Transverse colon (tissue), 4 donors: ENCODE data around the gene APOBEC2. TPM values are rescaled to one million over a fixed set of nuclear protein-coding genes. Genes with fewer than 3 reads are reported as not detected.

Experiments
- DNase-seq: peaks from one replicate; pipeline ENCODE4 v3.0.0-alpha.2; 2019
- H3K27ac ChIP-seq, 4 donors: fragments of 200-600 bp; sonication (generic); 2 replicates each; pipeline ENCODE4 v1.5.1; 2016 to 2018; ENCODE audit warnings: inconsistent platforms in 4 of 4
- H3K27me3 ChIP-seq: fragments of 200-600 bp; sonication (generic); 2 replicates; pipeline ENCODE4 v1.5.1; 2017; ENCODE audit warnings: inconsistent platforms
- H3K36me3 ChIP-seq, 4 donors: fragments of 200-600 bp; sonication (generic); 2 replicates each; pipeline ENCODE4 v1.5.1; 2017 to 2019; ENCODE audit warnings: inconsistent platforms in 4 of 4
- H3K4me1 ChIP-seq, 4 donors: fragments of 200-600 bp; sonication (generic); 2 replicates each; pipeline ENCODE4 v1.5.1; 2017 to 2020; ENCODE audit warnings: inconsistent platforms in 4 of 4
- H3K4me3 ChIP-seq, 4 donors: fragments of 200-600 bp; sonication (generic); 1 replicate in 1 of 4; 2 replicates in 3 of 4; pipeline versions ENCODE4 v1.5.1 to v1.6.1; 2017 to 2019; ENCODE audit warnings: inconsistent platforms in 4 of 4
- H3K9me3 ChIP-seq, 2 donors: fragments of 200-600 bp; sonication (generic); 2 replicates each; pipeline ENCODE4 v1.5.1; 2017 to 2019; ENCODE audit warnings: inconsistent platforms in 2 of 2
- EP300 ChIP-seq: sonication (generic); formaldehyde crosslinking; IDR thresholded peaks from one replicate; pipeline ENCODE4 v1.6.1; 2017; ENCODE audit warnings: antibody characterized with exemption, low read depth
- POLR2A ChIP-seq: fragments of 450-650 bp; IDR thresholded peaks from one replicate; pipeline ENCODE4 v1.6.1; 2016; ENCODE audit warnings: antibody characterized with exemption, mild to moderate bottlenecking, moderate library complexity
- POLR2AphosphoS5 ChIP-seq, 3 donors: sonication (generic); formaldehyde crosslinking; IDR thresholded peaks; one replicate each; pipeline ENCODE4 v1.6.1; 2016; ENCODE audit warnings: antibody characterized with exemption in 3 of 3
- WGBS, 2 donors: methylation state at CpG; one replicate each; pipeline ENCODE4 v1.1.5; 2018; ENCODE audit warnings: low coverage in 1 of 2; 5-methylcytosine and 5-hydroxymethylcytosine counted together
- in situ Hi-C, 4 donors: fragments of 200-750 bp; cut with MboI; loops; one replicate each; pipeline versions ENCODE4 v1.15.0 to v1.15.1; 2017; ENCODE audit warnings: low sequenced_read_pairs in 3 of 4, low pct_ligation_motif_present in 1 of 4, low pct_unique_long_range_greater_than_20kb in 1 of 4
- intact Hi-C: fragments of 100-400 bp; cut with DNase I; formaldehyde crosslinking; loops from one replicate; pipeline ENCODE4 v1.15.1; 2023; ENCODE audit warnings: low total_unique reads
- total RNA-seq, 4 donors: library from RNA; depleted of rRNA; stranded (reverse); fragments of >200 nt; gene quantifications; one replicate each; pipeline ENCODE4 v1.1.0, GENCODE V29; 2016
- TF ChIP-seq, protein P1 (sequence below), 5 experiments: fragments of 200-600 bp in 3 of 5; fragments of 450-650 bp in 2 of 5; sonication (generic) in 3 of 5; IDR thresholded peaks; 1 replicate in 2 of 5; 2 replicates in 3 of 5; pipeline ENCODE4 v1.5.1; 2016 to 2017; ENCODE audit warnings: antibody characterized with exemption in 5 of 5, inconsistent platforms in 3 of 5, mild to moderate bottlenecking in 2 of 5, moderate library complexity in 1 of 5

The APOBEC2 gene
- total RNA-seq, 4 donors from 2014 or later, result not detected

- Histone ChIP-seq H3K36me3 (no peaks in the 10 kb centered on the region), H3K27ac (no peak overlapping the region), H3K4me1 (peaks cover 0 to 2% (median under 1%) of the 10 kb centered on the region in 4 donors), H3K4me3 (no peak overlapping the region), H3K27me3 (no peaks in the 10 kb centered on the region), H3K9me3 (no peaks in the 10 kb centered on the region)
- intact Hi-C loops (no loop called here), in situ Hi-C loops (loop anchor here in 2 of 4 donors (25.0 kb wide), 2 partner anchors 1059 to 1684 kb away; no protein-coding TSS in a partner anchor)
- DNase-seq, result no peak
- TF ChIP-seq EP300 (no peak), POLR2AphosphoS5 (IDR thresholded peaks at IDR 0.05) (no peak), POLR2A (no peak)
- TF ChIP-seq, protein P1, sequence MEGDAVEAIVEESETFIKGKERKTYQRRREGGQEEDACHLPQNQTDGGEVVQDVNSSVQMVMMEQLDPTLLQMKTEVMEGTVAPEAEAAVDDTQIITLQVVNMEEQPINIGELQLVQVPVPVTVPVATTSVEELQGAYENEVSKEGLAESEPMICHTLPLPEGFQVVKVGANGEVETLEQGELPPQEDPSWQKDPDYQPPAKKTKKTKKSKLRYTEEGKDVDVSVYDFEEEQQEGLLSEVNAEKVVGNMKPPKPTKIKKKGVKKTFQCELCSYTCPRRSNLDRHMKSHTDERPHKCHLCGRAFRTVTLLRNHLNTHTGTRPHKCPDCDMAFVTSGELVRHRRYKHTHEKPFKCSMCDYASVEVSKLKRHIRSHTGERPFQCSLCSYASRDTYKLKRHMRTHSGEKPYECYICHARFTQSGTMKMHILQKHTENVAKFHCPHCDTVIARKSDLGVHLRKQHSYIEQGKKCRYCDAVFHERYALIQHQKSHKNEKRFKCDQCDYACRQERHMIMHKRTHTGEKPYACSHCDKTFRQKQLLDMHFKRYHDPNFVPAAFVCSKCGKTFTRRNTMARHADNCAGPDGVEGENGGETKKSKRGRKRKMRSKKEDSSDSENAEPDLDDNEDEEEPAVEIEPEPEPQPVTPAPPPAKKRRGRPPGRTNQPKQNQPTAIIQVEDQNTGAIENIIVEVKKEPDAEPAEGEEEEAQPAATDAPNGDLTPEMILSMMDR (IDR thresholded peaks at IDR 0.05), result no peak
- 100% methylated on average over 1 of the region's 1 CpG; no CpG with 5 or more reads in 1 of the 2 donors for WGBS, 2 donors
Observed at GRCh38 chr6:41046084-41046483, 6.9 kb upstream of the APOBEC2 start.

DNA sequence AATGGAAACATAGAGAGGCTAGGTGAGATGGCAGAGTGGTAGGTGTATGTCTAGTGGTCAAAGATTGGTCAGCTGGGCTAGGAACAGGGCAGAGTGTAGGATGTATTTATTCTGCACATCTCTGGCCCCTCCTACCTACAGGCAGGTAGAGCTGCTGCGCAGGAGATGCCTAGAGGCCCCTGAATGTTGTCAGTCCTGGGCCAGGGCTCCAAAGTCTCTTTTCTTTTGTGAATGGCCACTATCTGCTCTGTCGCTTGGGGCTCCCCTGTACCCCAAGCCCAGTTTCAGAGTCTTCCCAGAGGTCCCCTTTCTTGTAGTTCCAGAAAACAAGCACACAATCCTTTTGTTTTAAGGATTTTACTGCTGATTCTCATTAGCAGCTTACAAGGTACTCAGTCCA is 5.7 kb upstream of the APOBEC2 start:
- Histone ChIP-seq H3K36me3 (no peaks in the 10 kb centered on the region), H3K4me1 (no peaks in the 10 kb centered on the region), H3K4me3 (no peak overlapping the region), H3K9me3 (no peaks in the 10 kb centered on the region), H3K27me3 (no peaks in the 10 kb centered on the region), H3K27ac (no peak overlapping the region)
- WGBS, 2 donors, result 92 to 100% methylated on average over 2 of the region's 2 CpGs
- in situ Hi-C loops (loop anchor here in 2 of 4 donors (25.0 kb wide), 2 partner anchors 1060 to 1685 kb away; no protein-coding TSS in a partner anchor), intact Hi-C loops (no loop called here)
- DNase-seq, result no peak
- TF ChIP-seq POLR2A, result no peak
- no peak for TF ChIP-seq POLR2AphosphoS5 (IDR thresholded peaks at IDR 0.05)
- TF ChIP-seq, protein P1 (IDR thresholded peaks at IDR 0.05), result no peak
- TF ChIP-seq EP300, result no peak

GRCh38 chr6:41047745-41048732 is 5.0 kb upstream of the APOBEC2 start:
- WGBS, 2 donors, result 60 to 86% methylated on average over 1 to 9 of the region's 9 CpGs
- DNase-seq, result no peak
- Histone ChIP-seq H3K9me3 (no peaks in the 10 kb centered on the region), H3K4me3 (no peak overlapping the region), H3K36me3 (no peaks in the 10 kb centered on the region), H3K4me1 (no peaks in the 10 kb centered on the region), H3K27me3 (no peaks in the 10 kb centered on the region), H3K27ac (no peak overlapping the region)
- intact Hi-C loops (no loop called here), in situ Hi-C loops (loop anchor here in 2 of 4 donors (25.0 kb wide), 2 partner anchors 1061 to 1686 kb away; no protein-coding TSS in a partner anchor)
- TF ChIP-seq POLR2AphosphoS5 (IDR thresholded peaks at IDR 0.05), result no peak
- no peak for TF ChIP-seq POLR2A
- no peak for TF ChIP-seq EP300
- TF ChIP-seq, protein P1 (IDR thresholded peaks at IDR 0.05), result no peak

DNA sequence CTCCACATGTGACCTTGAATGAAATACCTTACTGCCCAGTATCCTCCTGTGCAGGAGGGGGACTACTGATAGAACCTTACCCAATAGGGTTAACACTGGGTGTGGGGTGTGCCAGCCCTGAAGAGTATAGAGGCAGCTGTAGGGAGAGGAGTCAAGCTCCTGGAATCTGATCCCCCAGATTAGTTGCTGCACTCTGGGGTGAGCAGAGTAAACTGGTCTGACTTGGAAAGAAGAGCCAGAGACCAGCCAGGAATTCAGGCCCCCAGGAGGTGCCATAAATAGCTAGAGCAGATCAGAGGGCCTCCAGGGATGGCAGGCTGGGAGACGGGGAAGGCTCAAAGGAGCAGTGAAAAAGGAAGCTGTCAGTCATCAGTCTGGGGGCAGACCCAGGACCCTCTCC is 3.5 kb upstream of the APOBEC2 start:
- H3K4me3 ChIP-seq, result no peak overlapping the region
- no peak overlapping the region for H3K27ac ChIP-seq
- H3K9me3 ChIP-seq, result no peaks in the 10 kb centered on the region
- DNase-seq, result no peak
- intact Hi-C loops (no loop called here), in situ Hi-C loops (loop anchor here in 2 of 4 donors (25.0 kb wide), 2 partner anchors 1062 to 1687 kb away; no protein-coding TSS in a partner anchor)
- H3K36me3 ChIP-seq, result no peaks in the 10 kb centered on the region
- no peaks in the 10 kb centered on the region for H3K4me1 ChIP-seq
- 83 to 94% methylated on average over 1 of the region's 1 CpG for WGBS, 2 donors
- H3K27me3 ChIP-seq, result no peaks in the 10 kb centered on the region
- TF ChIP-seq POLR2A, result no peak
- TF ChIP-seq, protein P1 (IDR thresholded peaks at IDR 0.05), result no peak
- no peak for TF ChIP-seq EP300
- no peak for TF ChIP-seq POLR2AphosphoS5 (IDR thresholded peaks at IDR 0.05)
